HEK293T (cell line): ENCODE measurements around the gene WNK2.

Source experiments
- CTCF ChIA-PET: fragments of 350-600 bp; formaldehyde crosslinking; extraction: SDS; loops from one replicate; lab custom pipeline; 2021; ENCODE audit warnings: antibody characterized with exemption, inconsistent platforms; lab: Yijun Ruan, JAX
- POLR2A ChIA-PET: fragments of 350-600 bp; formaldehyde crosslinking; extraction: SDS; loops from one replicate; lab custom pipeline; 2020; ENCODE audit warnings: antibody characterized with exemption, inconsistent platforms; lab: Yijun Ruan, JAX
- DNase-seq: peaks from one replicate; pipeline ENCODE4 v3.0.0; 2012; ENCODE audit warnings: mixed read lengths; ENCODE audit errors: extremely low spot score
- ARNT ChIP-seq: fragments of 450-650 bp; IDR thresholded peaks from 2 replicates; pipeline ENCODE4 v1.6.1; 2017; ENCODE audit warnings: mild to moderate bottlenecking
- BHLHE40 ChIP-seq: fragments of 450-650 bp; IDR thresholded peaks from 2 replicates; pipeline ENCODE4 v1.6.1; 2016; ENCODE audit warnings: mild to moderate bottlenecking, moderate library complexity, borderline replicate concordance
- CTBP1 ChIP-seq: fragments of 450-650 bp; IDR thresholded peaks from 2 replicates; pipeline ENCODE4 v1.6.1; 2016; ENCODE audit warnings: borderline replicate concordance
- ELF4 ChIP-seq: fragments of 450-650 bp; IDR thresholded peaks from 2 replicates; pipeline ENCODE4 v1.6.1; 2017; ENCODE audit warnings: antibody characterized with exemption
- FOXA1 ChIP-seq: fragments of 450-650 bp; IDR thresholded peaks from 2 replicates; pipeline ENCODE4 v1.6.1; 2016; ENCODE audit warnings: mild to moderate bottlenecking
- FOXK2 ChIP-seq: fragments of 450-650 bp; IDR thresholded peaks from 2 replicates; pipeline ENCODE4 v1.6.1; 2016; ENCODE audit warnings: mild to moderate bottlenecking
- FOXM1 ChIP-seq: fragments of 450-650 bp; IDR thresholded peaks from 2 replicates; pipeline ENCODE4 v1.6.1; 2017; ENCODE audit warnings: mild to moderate bottlenecking, borderline replicate concordance
- HDGF ChIP-seq: fragments of 450-650 bp; IDR thresholded peaks from 2 replicates; pipeline ENCODE4 v1.6.1; 2017; ENCODE audit warnings: antibody characterized with exemption, borderline replicate concordance
- L3MBTL2 ChIP-seq: fragments of 450-650 bp; conservative IDR thresholded peaks from 2 replicates; pipeline ENCODE4 v1.6.1; 2016; ENCODE audit warnings: mild to moderate bottlenecking
- LEF1 ChIP-seq: fragments of 450-650 bp; IDR thresholded peaks from 2 replicates; pipeline ENCODE4 v1.6.1; 2017; ENCODE audit warnings: mild to moderate bottlenecking, borderline replicate concordance
- NFRKB ChIP-seq: fragments of 450-650 bp; IDR thresholded peaks from 2 replicates; pipeline ENCODE4 v1.6.1; 2016; ENCODE audit warnings: mild to moderate bottlenecking, moderate library complexity
- SP1 ChIP-seq: fragments of 450-650 bp; IDR thresholded peaks from 2 replicates; pipeline ENCODE4 v1.6.1; 2017
- SUZ12 ChIP-seq: fragments of 450-650 bp; IDR thresholded peaks from 2 replicates; pipeline ENCODE4 v1.6.1; 2016; ENCODE audit warnings: mild to moderate bottlenecking
- TARDBP ChIP-seq: fragments of 450-650 bp; IDR thresholded peaks from 2 replicates; pipeline ENCODE4 v1.6.1; 2016
- ZNF384 ChIP-seq: fragments of 450-650 bp; IDR thresholded peaks from 2 replicates; pipeline ENCODE4 v1.6.1; 2016
- TF ChIP-seq, protein P1 (sequence below): fragments of 450-650 bp; IDR thresholded peaks from 2 replicates; pipeline ENCODE4 v1.6.1; 2016

WNK2 gene

DNA sequence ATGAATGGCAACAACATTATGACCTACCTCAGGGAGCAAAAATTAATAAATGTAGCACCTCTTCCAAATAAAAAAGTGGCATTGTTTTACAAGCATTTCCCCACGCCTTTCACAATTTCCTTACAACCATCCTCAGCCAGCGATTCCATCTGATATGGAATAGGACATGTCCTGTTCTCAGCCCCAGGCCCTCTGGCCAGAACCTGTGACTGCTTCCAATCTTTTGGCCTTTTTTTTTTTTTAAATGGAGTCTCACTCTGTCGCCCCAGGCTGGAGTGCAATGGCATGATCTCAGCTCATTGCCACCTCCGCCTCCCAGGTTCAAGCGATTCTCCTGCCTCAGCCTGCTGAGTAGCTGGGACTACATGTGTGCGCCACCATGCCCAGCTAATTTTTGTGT lies 16.8 kb upstream of the WNK2 start:
- TF ChIP-seq ZNF384: no peak
- no peak for TF ChIP-seq SUZ12
- no peak for TF ChIP-seq ELF4
- no peak for TF ChIP-seq TARDBP
- no peak for TF ChIP-seq FOXA1
- TF ChIP-seq, protein P1, sequence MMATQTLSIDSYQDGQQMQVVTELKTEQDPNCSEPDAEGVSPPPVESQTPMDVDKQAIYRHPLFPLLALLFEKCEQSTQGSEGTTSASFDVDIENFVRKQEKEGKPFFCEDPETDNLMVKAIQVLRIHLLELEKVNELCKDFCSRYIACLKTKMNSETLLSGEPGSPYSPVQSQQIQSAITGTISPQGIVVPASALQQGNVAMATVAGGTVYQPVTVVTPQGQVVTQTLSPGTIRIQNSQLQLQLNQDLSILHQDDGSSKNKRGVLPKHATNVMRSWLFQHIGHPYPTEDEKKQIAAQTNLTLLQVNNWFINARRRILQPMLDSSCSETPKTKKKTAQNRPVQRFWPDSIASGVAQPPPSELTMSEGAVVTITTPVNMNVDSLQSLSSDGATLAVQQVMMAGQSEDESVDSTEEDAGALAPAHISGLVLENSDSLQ: no peak
- no peak for TF ChIP-seq LEF1
- TF ChIP-seq L3MBTL2: no peak
- TF ChIP-seq FOXM1: no peak
- no peak for TF ChIP-seq NFRKB
- TF ChIP-seq CTBP1: no peak
- no peak for DNase-seq
- ChIA-PET POLR2A (no interaction called here), CTCF (no interaction called here)

DNA sequence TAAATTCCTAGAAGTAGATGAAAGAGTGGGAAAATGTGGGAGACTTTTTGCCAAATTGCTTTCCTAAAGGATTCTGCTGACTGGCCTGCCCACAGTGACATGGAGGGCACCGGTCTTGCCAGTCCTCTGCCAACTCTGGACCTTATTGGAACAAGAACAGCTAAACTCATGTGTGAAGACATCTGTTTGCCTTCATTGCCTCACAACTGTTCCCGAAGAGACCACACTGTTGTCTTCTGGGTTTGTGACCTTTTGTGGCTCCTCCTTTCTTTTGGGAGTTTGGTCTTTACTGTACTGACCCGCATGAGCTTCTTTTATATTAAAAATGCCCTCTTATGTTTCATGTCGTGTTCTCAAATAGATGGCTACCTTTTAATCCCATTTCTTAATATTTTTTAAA lies 16.1 kb upstream of the WNK2 start:
- CTCF ChIA-PET: no interaction called here
- no peak for DNase-seq
- TF ChIP-seq, protein P1: no peak
- TF ChIP-seq ZNF384 (no peak), L3MBTL2 (no peak), FOXM1 (no peak), FOXA1 (no peak), SP1 (no peak), ELF4 (no peak), CTBP1 (no peak), FOXK2 (no peak), NFRKB (no peak), SUZ12 (no peak), TARDBP (no peak), ARNT (no peak), LEF1 (no peak), BHLHE40 (no peak)
- POLR2A ChIA-PET: no interaction called here

DNA sequence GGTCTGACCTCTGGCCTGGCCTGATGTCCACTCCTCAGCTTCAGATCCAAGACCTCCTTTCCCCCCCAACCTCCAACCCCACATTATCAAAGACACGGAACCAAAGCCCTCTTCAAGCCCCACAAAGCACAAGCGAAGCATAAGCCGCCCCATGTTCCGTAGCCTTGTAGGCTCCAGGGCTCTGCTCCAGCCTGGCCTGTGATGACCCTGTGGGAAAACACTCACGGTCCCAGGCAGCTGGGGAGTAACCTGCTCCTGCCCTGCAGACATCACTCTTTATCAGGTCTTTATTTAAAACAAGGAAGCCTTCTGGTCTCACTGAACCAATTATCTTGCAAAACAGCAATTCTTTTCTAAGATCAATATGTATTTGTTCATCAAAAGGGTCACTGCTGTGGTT lies 15.4 kb upstream of the WNK2 start:
- CTCF ChIA-PET: no interaction called here

DNA sequence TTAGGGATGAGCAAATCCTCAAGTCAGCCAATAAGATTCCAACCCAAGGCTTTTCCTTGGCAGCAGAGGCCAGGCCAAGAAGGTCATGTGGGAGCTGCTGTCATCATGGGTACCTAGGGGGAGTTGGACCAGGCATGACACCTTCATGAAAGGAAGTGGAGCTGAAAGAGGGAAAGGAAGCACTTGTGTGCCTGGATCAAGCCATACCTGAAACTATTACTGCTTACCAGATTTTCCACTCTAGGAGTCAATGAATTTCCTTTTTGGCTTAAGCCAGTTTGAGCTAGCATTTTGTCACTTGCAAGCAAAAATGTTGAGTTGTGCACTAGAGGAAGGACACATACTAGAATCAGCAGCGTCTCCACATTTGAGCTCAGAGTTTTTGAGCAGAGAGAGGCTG lies 14.5 kb upstream of the WNK2 start:
- DNase-seq: no peak
- no peak for TF ChIP-seq HDGF
- TF ChIP-seq, protein P1: no peak
- no peak for TF ChIP-seq SUZ12
- TF ChIP-seq CTBP1: no peak
- no peak for TF ChIP-seq BHLHE40
- TF ChIP-seq ARNT: no peak
- no peak for TF ChIP-seq FOXK2
- no peak for TF ChIP-seq FOXM1
- TF ChIP-seq ZNF384: no peak
- no peak for TF ChIP-seq NFRKB
- no peak for TF ChIP-seq TARDBP
- TF ChIP-seq LEF1: no peak
- no peak for TF ChIP-seq L3MBTL2
- TF ChIP-seq ELF4: no peak
- no peak for TF ChIP-seq FOXA1
- no peak for TF ChIP-seq SP1
- CTCF ChIA-PET: interaction anchor here (2.1 kb wide), 1 partner anchor 15 kb away, joined by 10 read pairs; no protein-coding TSS in a partner anchor
- POLR2A ChIA-PET: no interaction called here

More for the DNA sequence above, 15.4 kb upstream of the WNK2 start:
- DNase-seq: no peak
- POLR2A ChIA-PET: interaction anchor here (0.6 kb wide), 1 partner anchor 286 kb away, joined by 3 read pairs; no protein-coding TSS in a partner anchor
- TF ChIP-seq ZNF384 (no peak), BHLHE40 (no peak), TARDBP (no peak), ARNT (no peak), FOXK2 (no peak), L3MBTL2 (no peak), CTBP1 (no peak), FOXA1 (no peak), ELF4 (no peak), HDGF (no peak), FOXM1 (no peak), LEF1 (no peak), SUZ12 (no peak), NFRKB (no peak), SP1 (no peak)
- TF ChIP-seq, protein P1: no peak

DNA sequence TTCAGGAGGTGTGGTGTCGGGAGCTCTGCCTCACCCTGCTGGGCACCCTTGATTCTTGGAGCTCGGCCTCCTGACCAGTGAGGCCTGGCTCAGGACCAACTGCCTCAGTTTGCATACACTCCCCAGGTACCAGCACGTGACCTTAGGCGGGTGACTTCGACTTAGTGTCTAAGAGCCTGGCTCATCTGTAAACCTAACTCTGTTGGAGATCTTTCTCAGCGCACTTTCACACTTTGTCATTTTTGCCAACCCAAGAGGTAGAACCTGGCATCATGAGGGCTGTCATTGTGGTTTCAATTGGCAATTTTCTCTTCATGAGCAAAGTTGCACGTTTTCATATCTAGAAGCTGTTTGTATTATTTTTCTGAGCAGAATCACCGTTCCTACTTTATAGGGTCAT lies 13.4 kb upstream of the WNK2 start:
- no peak for TF ChIP-seq LEF1
- TF ChIP-seq NFRKB: no peak
- no peak for TF ChIP-seq FOXM1
- no peak for TF ChIP-seq CTBP1
- no peak for TF ChIP-seq FOXA1
- TF ChIP-seq FOXK2: no peak
- TF ChIP-seq, protein P1: no peak
- TF ChIP-seq TARDBP: no peak
- no peak for TF ChIP-seq HDGF
- TF ChIP-seq ZNF384: no peak
- TF ChIP-seq L3MBTL2: no peak
- TF ChIP-seq SUZ12: no peak
- TF ChIP-seq ARNT: no peak
- POLR2A ChIA-PET: no interaction called here
- DNase-seq: no peak
- CTCF ChIA-PET: interaction anchor here (0.7 to 2.1 kb wide), 2 partner anchors 16 to 141 kb away, joined by 3 to 10 read pairs; no protein-coding TSS in a partner anchor
